ENCODE measurements around the gene TRAF1.

TRAF1 gene

DNA sequence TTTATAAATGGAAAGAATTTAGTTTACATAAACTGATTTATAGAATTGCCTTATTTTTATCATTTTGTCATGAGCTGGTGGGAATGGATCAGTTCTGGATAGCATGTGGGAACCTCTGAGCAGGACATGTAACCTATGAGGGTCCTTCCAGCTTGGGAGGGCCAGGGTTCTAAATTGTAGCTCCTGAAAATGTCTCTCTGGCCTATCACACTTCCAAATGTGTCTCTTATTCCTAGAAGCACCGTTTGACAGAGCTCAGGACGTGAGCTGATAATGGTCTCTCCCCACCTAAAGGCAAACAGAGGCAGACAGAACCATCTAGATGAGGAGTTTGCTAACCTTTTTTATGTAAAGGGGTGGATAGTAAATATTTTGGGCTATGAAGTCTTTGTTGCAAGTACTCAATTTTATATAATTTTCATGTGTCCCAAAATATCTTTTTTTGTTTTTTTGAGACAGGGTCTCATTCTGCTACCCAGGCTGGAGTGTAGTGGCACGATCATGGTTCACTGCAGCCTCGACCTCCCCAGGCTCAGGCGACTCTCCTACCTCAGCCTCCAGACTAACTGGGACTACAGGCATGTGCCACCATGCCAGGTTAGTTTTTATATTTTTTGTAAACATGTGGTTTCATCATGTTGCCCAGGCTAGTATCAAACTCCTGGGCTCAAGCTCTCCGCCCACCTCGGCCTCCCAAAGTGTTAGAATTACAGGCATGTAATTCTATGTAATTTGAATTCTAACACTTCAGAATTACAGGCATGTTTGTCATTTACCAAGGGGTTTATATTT lies 4.0 kb downstream of the TRAF1 start:
- ChIA-PET CTCF (interaction anchor here (0.5 to 0.6 kb wide), 3 partner anchors 42 to 195 kb away, joined by 3 to 5 read pairs (median 3); no protein-coding TSS in a partner anchor), POLR2A (no interaction called here)
- no peak for DNase-seq (ENCODE audit: extremely low spot score)
- no peak for TF ChIP-seq CTBP1 (IDR thresholded peaks at IDR 0.05; ENCODE audit: borderline replicate concordance)

- ChIA-PET POLR2A (no interaction called here), CTCF (no interaction called here)
- TF ChIP-seq FOXM1 (IDR thresholded peaks at IDR 0.05; ENCODE audit: borderline replicate concordance), result no peak
- no peak for TF ChIP-seq ARNT (IDR thresholded peaks at IDR 0.05)
- TF ChIP-seq CTBP1 (IDR thresholded peaks at IDR 0.05; ENCODE audit: borderline replicate concordance), result no peak
- TF ChIP-seq PKNOX1 (IDR thresholded peaks at IDR 0.05), result no peak
- TF ChIP-seq BHLHE40 (IDR thresholded peaks at IDR 0.05; ENCODE audit: borderline replicate concordance), result no peak
- TF ChIP-seq ELF4 (IDR thresholded peaks at IDR 0.05), result no peak
- TF ChIP-seq LEF1 (IDR thresholded peaks at IDR 0.05; ENCODE audit: borderline replicate concordance), result no peak
- TF ChIP-seq L3MBTL2 (conservative IDR thresholded peaks at IDR 0.05), result no peak
- no peak for TF ChIP-seq SP1 (IDR thresholded peaks at IDR 0.05)
- no peak for TF ChIP-seq HDGF (IDR thresholded peaks at IDR 0.05; ENCODE audit: borderline replicate concordance)
- no peak for TF ChIP-seq SUZ12 (IDR thresholded peaks at IDR 0.05)
- TF ChIP-seq FOXK2 (IDR thresholded peaks at IDR 0.05), result no peak
- no peak for TF ChIP-seq FOXA1 (IDR thresholded peaks at IDR 0.05)
- TF ChIP-seq TARDBP (IDR thresholded peaks at IDR 0.05), result no peak
- DNase-seq (ENCODE audit: extremely low spot score), result no peak
Observed at GRCh38 chr9:120921661-120922181, 4.9 kb downstream of the TRAF1 start.

DNA sequence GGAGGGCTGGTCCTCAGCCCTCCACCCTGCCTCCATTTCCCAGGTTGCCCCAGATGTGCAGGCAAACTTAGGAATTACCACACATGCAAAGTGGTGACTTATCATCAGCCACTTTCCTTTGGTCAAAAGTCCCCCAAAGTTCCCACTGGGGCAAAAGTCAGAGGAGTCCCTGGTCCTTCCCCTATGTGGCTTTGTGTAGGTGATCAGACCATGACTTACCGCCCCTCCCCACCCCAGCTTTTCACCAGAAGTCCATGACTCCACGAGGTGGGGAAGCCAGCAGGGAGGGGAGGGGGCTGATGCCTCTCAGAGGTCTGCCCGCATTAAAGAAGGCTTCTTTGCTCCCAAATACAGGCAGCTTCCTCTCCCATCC lies 5.8 kb downstream of the TRAF1 start:
- no peak for TF ChIP-seq HDGF (IDR thresholded peaks at IDR 0.05; ENCODE audit: borderline replicate concordance)
- no peak for TF ChIP-seq PKNOX1 (IDR thresholded peaks at IDR 0.05)
- no peak for TF ChIP-seq ELF4 (IDR thresholded peaks at IDR 0.05)
- TF ChIP-seq L3MBTL2 (conservative IDR thresholded peaks at IDR 0.05), result no peak
- TF ChIP-seq CTBP1 (IDR thresholded peaks at IDR 0.05; ENCODE audit: borderline replicate concordance), result no peak
- no peak for TF ChIP-seq ARNT (IDR thresholded peaks at IDR 0.05)
- TF ChIP-seq NFRKB (IDR thresholded peaks at IDR 0.05), result no peak
- TF ChIP-seq ZNF384 (IDR thresholded peaks at IDR 0.05), result no peak
- TF ChIP-seq FOXK2 (IDR thresholded peaks at IDR 0.05), result no peak
- CTCF ChIA-PET, result interaction anchor here (0.6 kb wide), 1 partner anchor 8 kb away, joined by 4 read pairs; no protein-coding TSS in a partner anchor
- DNase-seq (ENCODE audit: extremely low spot score), result no peak
- POLR2A ChIA-PET, result interaction anchor here (0.6 kb wide), 1 partner anchor 127 kb away, joined by 3 read pairs; no protein-coding TSS in a partner anchor

DNA sequence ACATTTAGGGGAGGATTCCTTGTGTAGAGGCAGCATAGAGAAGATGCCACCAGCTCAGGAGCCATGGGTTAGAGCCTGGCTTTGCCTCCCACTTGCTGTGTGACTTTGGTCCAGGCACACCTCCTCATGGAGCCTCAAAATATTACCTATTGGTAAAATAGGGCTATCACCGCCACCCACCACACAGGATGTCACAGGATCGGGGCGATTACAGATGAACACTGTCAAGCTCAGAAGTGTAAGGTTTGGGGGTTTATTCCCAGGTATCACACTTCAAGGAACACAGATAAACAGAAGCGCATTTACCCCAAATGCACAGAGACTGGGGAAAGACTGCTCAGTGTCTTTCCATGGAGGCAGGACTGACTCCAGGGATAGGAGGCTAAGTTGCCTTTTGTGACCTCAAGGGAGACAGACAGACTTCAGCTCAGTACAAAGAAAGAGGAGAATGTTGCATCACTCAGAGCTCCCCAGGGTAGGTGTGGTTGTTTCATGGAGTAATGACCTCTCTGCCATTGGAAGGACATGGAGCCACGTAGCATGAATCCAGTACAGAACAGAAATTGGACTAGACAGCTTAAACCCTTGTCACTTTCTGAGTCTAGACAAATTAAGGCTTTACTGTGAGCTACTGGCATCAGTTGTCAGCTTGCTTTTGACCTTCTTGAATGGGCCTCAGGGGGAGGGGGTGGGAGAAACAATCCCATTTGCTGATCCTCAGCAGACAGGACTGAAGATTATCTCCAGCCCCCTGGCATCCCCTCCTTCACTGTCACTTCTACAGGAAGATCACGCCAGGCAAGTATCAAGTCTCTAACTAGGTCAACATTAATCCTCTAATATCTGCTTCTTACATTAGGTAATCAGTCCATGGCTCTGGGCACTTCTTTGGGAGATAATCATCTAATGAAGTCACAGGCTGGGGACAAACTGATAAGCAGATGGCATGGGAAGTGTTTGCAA lies 6.5 kb downstream of the TRAF1 start:
- ChIA-PET CTCF (interaction anchor here (0.6 to 1.4 kb wide), 2 partner anchors 9 to 61 kb away, joined by 3 to 4 read pairs; no protein-coding TSS in a partner anchor), POLR2A (interaction anchor here (0.7 kb wide), 1 partner anchor 9 kb away, joined by 4 read pairs; no protein-coding TSS in a partner anchor)
- DNase-seq (ENCODE audit: extremely low spot score), result no peak
- TF ChIP-seq CTBP1 (IDR thresholded peaks at IDR 0.05; ENCODE audit: borderline replicate concordance), result no peak
- TF ChIP-seq SUZ12 (IDR thresholded peaks at IDR 0.05), result no peak
- TF ChIP-seq FOXK2 (IDR thresholded peaks at IDR 0.05), result no peak

- ChIA-PET POLR2A (interaction anchor here (0.7 kb wide), 1 partner anchor 10 kb away, joined by 4 read pairs; no protein-coding TSS in a partner anchor), CTCF (interaction anchor here (1.4 kb wide), 1 partner anchor 62 kb away, joined by 3 read pairs; no protein-coding TSS in a partner anchor)
- no peak for DNase-seq (ENCODE audit: extremely low spot score)
- TF ChIP-seq BHLHE40 (IDR thresholded peaks at IDR 0.05; ENCODE audit: borderline replicate concordance) (no peak), FOXK2 (IDR thresholded peaks at IDR 0.05) (no peak), PKNOX1 (IDR thresholded peaks at IDR 0.05) (no peak), NFRKB (IDR thresholded peaks at IDR 0.05) (no peak), SP1 (IDR thresholded peaks at IDR 0.05) (no peak), FOXM1 (IDR thresholded peaks at IDR 0.05; ENCODE audit: borderline replicate concordance) (no peak), CTBP1 (IDR thresholded peaks at IDR 0.05; ENCODE audit: borderline replicate concordance) (no peak)
Observed at GRCh38 chr9:120918931-120919842, 7.4 kb downstream of the TRAF1 start.
